ENCODE data around the gene NAV2. TPM values are rescaled to one million over a fixed set of nuclear protein-coding genes. Genes with fewer than 3 reads are reported as not detected.

Gene NAV2
- polyA plus RNA-seq, 1 donor from 2014 or later = 3.0 TPM

DNA sequence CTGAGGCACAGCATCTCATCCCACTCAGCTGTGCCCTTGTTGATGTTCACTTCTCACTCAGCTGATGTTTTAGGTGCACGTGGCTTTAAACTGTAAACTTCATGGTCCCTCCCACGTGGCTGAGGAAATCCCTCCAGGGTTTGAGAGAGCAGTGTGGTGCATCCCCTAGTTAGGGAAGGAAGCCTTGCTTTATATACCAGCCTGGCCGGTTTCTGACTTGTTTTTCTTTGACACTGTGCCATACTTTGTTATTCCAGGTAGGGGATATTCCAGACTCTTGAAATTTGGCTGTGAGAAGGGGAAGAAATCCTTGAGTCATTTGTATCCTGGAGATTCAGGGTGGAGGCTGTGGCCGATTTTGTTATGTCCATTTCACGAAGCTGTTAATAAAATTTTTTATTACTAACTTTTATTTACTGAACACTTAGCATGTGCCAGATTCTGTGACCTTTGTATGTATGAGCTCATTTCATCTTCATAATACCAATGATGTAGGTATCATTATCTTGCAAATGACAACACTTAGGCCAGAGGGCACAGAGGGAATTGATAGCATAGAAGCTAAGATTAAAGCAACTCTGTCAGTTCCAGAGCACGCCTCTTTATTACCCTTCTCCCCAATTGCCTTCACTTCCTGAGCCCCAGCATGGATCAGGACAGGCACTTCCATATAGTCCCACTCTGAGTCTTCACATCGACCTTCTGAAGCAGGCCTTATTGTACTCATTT, 116.6 kb downstream of the NAV2 start:
- Histone ChIP-seq H3K4me3 (ENCODE audit: low read length) (no peak overlapping the region), H3K9me2 (ENCODE audit: insufficient read depth, low read length) (no peaks in the 10 kb centered on the region), H3K27ac (ENCODE audit: low read length) (no peak overlapping the region), H3K9ac (ENCODE audit: low read length) (no peak overlapping the region), H3K27me3 (ENCODE audit: insufficient read depth, low read depth, low read length) (peaks cover 48% of the 10 kb centered on the region), H3K9me3 (ENCODE audit: low read length) (peaks cover 7% of the 10 kb centered on the region), H3K4me2 (ENCODE audit: low read length) (no peak overlapping the region), H2AFZ (ENCODE audit: low read depth, low read length) (no peak overlapping the region), H3F3A (ENCODE audit: insufficient read depth, low read length, poor library complexity, severe bottlenecking) (no peaks in the 10 kb centered on the region), H4K20me1 (ENCODE audit: insufficient read depth) (no peaks in the 10 kb centered on the region), H3K79me2 (replicated peaks; ENCODE audit: insufficient read depth, low read length) (no peaks in the 10 kb centered on the region), H3K36me3 (ENCODE audit: insufficient read depth, low read length) (no peaks in the 10 kb centered on the region)
- TF ChIP-seq RAD21 (conservative IDR thresholded peaks at IDR 0.05) = no peak
- TF ChIP-seq, protein P1, sequence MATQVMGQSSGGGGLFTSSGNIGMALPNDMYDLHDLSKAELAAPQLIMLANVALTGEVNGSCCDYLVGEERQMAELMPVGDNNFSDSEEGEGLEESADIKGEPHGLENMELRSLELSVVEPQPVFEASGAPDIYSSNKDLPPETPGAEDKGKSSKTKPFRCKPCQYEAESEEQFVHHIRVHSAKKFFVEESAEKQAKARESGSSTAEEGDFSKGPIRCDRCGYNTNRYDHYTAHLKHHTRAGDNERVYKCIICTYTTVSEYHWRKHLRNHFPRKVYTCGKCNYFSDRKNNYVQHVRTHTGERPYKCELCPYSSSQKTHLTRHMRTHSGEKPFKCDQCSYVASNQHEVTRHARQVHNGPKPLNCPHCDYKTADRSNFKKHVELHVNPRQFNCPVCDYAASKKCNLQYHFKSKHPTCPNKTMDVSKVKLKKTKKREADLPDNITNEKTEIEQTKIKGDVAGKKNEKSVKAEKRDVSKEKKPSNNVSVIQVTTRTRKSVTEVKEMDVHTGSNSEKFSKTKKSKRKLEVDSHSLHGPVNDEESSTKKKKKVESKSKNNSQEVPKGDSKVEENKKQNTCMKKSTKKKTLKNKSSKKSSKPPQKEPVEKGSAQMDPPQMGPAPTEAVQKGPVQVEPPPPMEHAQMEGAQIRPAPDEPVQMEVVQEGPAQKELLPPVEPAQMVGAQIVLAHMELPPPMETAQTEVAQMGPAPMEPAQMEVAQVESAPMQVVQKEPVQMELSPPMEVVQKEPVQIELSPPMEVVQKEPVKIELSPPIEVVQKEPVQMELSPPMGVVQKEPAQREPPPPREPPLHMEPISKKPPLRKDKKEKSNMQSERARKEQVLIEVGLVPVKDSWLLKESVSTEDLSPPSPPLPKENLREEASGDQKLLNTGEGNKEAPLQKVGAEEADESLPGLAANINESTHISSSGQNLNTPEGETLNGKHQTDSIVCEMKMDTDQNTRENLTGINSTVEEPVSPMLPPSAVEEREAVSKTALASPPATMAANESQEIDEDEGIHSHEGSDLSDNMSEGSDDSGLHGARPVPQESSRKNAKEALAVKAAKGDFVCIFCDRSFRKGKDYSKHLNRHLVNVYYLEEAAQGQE (IDR thresholded peaks at IDR 0.05; ENCODE audit: borderline replicate concordance) = no peak
- no peak for TF ChIP-seq MXI1 (conservative IDR thresholded peaks at IDR 0.05; ENCODE audit: poor library complexity, severe bottlenecking)
- TF ChIP-seq EZH2 (IDR thresholded peaks at IDR 0.05; ENCODE audit: borderline replicate concordance, insufficient read depth, low read length, poor library complexity, severe bottlenecking) = no peak
- TF ChIP-seq, protein P2, sequence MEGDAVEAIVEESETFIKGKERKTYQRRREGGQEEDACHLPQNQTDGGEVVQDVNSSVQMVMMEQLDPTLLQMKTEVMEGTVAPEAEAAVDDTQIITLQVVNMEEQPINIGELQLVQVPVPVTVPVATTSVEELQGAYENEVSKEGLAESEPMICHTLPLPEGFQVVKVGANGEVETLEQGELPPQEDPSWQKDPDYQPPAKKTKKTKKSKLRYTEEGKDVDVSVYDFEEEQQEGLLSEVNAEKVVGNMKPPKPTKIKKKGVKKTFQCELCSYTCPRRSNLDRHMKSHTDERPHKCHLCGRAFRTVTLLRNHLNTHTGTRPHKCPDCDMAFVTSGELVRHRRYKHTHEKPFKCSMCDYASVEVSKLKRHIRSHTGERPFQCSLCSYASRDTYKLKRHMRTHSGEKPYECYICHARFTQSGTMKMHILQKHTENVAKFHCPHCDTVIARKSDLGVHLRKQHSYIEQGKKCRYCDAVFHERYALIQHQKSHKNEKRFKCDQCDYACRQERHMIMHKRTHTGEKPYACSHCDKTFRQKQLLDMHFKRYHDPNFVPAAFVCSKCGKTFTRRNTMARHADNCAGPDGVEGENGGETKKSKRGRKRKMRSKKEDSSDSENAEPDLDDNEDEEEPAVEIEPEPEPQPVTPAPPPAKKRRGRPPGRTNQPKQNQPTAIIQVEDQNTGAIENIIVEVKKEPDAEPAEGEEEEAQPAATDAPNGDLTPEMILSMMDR (IDR thresholded peaks at IDR 0.05; ENCODE audit: poor library complexity, severe bottlenecking) = no peak
- TF ChIP-seq EP300 (conservative IDR thresholded peaks at IDR 0.05; ENCODE audit: poor library complexity, severe bottlenecking) = no peak

DNA sequence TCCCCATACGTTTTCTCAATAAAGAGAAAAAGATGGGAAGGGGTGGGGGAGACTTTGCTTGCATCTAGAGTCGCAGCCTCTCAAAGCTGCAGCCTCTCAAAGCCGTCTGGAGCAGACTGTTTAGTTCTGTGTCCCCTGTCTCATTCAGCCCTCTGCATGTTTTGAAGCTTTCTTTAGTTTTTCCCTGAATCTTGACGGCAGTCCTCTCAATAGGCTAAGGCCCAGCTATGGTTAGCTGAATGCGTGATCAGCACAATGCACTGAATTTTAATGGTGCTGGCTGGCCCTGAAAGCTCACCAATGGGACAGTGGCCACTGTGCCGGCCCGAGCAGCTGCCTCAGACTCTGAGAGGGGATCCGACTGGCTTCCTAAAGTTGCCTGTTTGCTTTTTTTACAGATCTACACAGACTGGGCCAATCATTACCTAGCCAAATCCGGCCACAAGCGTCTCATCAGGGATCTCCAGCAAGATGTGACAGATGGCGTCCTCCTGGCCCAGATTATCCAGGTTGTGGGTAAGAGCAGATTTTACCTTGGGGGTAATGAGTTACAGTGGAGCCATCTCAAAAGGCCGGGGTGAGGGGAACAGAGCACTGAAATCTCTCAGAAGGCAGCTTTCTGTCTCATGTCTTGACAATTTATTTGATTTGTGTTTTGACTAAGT, 119.6 kb downstream of the NAV2 start:
- no peak overlapping the region for H3K4me3 ChIP-seq (ENCODE audit: low read length)
- H3K36me3 ChIP-seq (ENCODE audit: insufficient read depth, low read length) = no peaks in the 10 kb centered on the region
- peaks cover 51% of the 10 kb centered on the region for H3K27me3 ChIP-seq (ENCODE audit: insufficient read depth, low read depth, low read length)
- no peak overlapping the region for H3K27ac ChIP-seq (ENCODE audit: low read length)
- no peaks in the 10 kb centered on the region for H3K79me2 ChIP-seq (replicated peaks; ENCODE audit: insufficient read depth, low read length)
- no peak for TF ChIP-seq EZH2 (IDR thresholded peaks at IDR 0.05; ENCODE audit: borderline replicate concordance, insufficient read depth, low read length, poor library complexity, severe bottlenecking)
- TF ChIP-seq, protein P2 (IDR thresholded peaks at IDR 0.05; ENCODE audit: poor library complexity, severe bottlenecking) = no peak
- TF ChIP-seq RAD21 (conservative IDR thresholded peaks at IDR 0.05) = no peak
- no peak for TF ChIP-seq SMC3 (conservative IDR thresholded peaks at IDR 0.05; ENCODE audit: poor library complexity)
- no peak for TF ChIP-seq TAF1 (IDR thresholded peaks at IDR 0.05; ENCODE audit: low read depth)
- TF ChIP-seq EP300 (conservative IDR thresholded peaks at IDR 0.05; ENCODE audit: poor library complexity, severe bottlenecking) = no peak
- TF ChIP-seq MXI1 (conservative IDR thresholded peaks at IDR 0.05; ENCODE audit: poor library complexity, severe bottlenecking) = no peak
- H2AFZ ChIP-seq (ENCODE audit: low read depth, low read length) = no peak overlapping the region
- H3K9ac ChIP-seq (ENCODE audit: low read length) = no peak overlapping the region
- H4K20me1 ChIP-seq (ENCODE audit: insufficient read depth) = no peaks in the 10 kb centered on the region
- peaks cover 7% of the 10 kb centered on the region for H3K9me3 ChIP-seq (ENCODE audit: low read length)
- no peaks in the 10 kb centered on the region for H3F3A ChIP-seq (ENCODE audit: insufficient read depth, low read length, poor library complexity, severe bottlenecking)
- H3K4me2 ChIP-seq (ENCODE audit: low read length) = no peak overlapping the region
- no peaks in the 10 kb centered on the region for H3K9me2 ChIP-seq (ENCODE audit: insufficient read depth, low read length)

Data from neural cell (in vitro differentiated cells).